GM19467 (cell line): ENCODE measurements around the gene PLCB2.

ENCODE experiments used
- ATAC-seq: cut with Tn5 transposase; IDR thresholded peaks from one replicate; pipeline ENCODE4 v1.9.1; 2021; ENCODE audit warnings: mild to moderate bottlenecking, moderate library complexity; ENCODE audit not compliant: unreplicated experiment

The PLCB2 gene

GRCh38 chr15:40307421-40308211 lies at the start of gene PLCB2:
PLCB2 (minus strand) TSS chr15:40307935; CDS start chr15:40307672, 263 bp downstream.
- ATAC-seq, result peak; percentile 47

GRCh38 chr15:40357246-40357645 lies 49.5 kb upstream of the PLCB2 start:
- no peak for ATAC-seq

- ATAC-seq, result no peak
Observed at GRCh38 chr15:40355976-40356585, 48.3 kb upstream of the PLCB2 start.

- ATAC-seq, result no peak
Observed at GRCh38 chr15:40354408-40355171, 46.9 kb upstream of the PLCB2 start.

- ATAC-seq, result no peak
Observed at GRCh38 chr15:40353697-40354096, 46.0 kb upstream of the PLCB2 start.

GRCh38 chr15:40352281-40352901 lies 44.7 kb upstream of the PLCB2 start:
- no peak for ATAC-seq

GRCh38 chr15:40349163-40349562 lies 41.4 kb upstream of the PLCB2 start:
- no peak for ATAC-seq

- no peak for ATAC-seq
Observed at GRCh38 chr15:40348474-40348870, 40.7 kb upstream of the PLCB2 start.

- ATAC-seq, result no peak
Observed at GRCh38 chr15:40347559-40348473, 40.1 kb upstream of the PLCB2 start.

- ATAC-seq, result no peak
Observed at GRCh38 chr15:40346579-40347558, 39.1 kb upstream of the PLCB2 start.

GRCh38 chr15:40345867-40346578 lies 38.3 kb upstream of the PLCB2 start:
- ATAC-seq, result no peak

GRCh38 chr15:40345225-40345866 lies 37.6 kb upstream of the PLCB2 start:
- no peak for ATAC-seq

- no peak for ATAC-seq
Observed at GRCh38 chr15:40344631-40345120, 36.9 kb upstream of the PLCB2 start.

- no peak for ATAC-seq
Observed at GRCh38 chr15:40344217-40344616, 36.5 kb upstream of the PLCB2 start.

- no peak for ATAC-seq
Observed at GRCh38 chr15:40343512-40343911, 35.8 kb upstream of the PLCB2 start.

GRCh38 chr15:40342416-40343320 lies 34.9 kb upstream of the PLCB2 start:
- no peak for ATAC-seq
